ENCODE measurements around the gene KIR3DL2.

GRCh38 chr19:54906819-54907218 is 56.6 kb downstream of the KIR3DL2 start:
- no peak for TF ChIP-seq POLR2AphosphoS5 (IDR thresholded peaks at IDR 0.05)
- TF ChIP-seq POLR2A (IDR thresholded peaks at IDR 0.05), result no peak
- TF ChIP-seq EP300 (IDR thresholded peaks at IDR 0.05), result no peak
- TF ChIP-seq CTCF (IDR thresholded peaks at IDR 0.05), result no peak
